C4-2B (cell line): ENCODE data around the gene RBPJL.

ENCODE experiments used
- ZFX ChIP-seq: fragments of 450-650 bp; IDR thresholded peaks from 2 replicates; pipeline ENCODE4 v1.6.1; 2017
- TF ChIP-seq, protein P1 (sequence below): fragments of 450-650 bp; conservative IDR thresholded peaks from 2 replicates; pipeline ENCODE4 v1.5.1; 2017; ENCODE audit warnings: mild to moderate bottlenecking

DNA sequence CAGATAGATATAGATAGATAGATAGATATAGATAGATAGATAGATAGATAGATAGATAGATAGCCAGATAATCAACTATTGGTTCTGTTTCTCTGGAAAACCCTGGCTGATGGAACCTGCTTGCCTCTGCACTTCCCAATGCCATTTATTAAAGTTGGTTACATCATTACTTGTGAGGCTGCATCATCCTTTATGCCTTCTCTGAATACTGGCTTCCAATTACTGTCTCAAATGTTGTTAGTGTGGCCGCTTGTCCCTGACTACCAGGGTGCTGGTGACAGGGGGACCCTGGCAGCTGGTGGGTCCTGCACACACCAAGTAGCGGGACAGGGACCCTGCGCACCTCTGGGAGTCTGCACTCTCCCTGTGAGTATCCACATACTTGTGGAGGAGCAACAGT is 48.4 kb upstream of the RBPJL start:
- TF ChIP-seq, protein P1, sequence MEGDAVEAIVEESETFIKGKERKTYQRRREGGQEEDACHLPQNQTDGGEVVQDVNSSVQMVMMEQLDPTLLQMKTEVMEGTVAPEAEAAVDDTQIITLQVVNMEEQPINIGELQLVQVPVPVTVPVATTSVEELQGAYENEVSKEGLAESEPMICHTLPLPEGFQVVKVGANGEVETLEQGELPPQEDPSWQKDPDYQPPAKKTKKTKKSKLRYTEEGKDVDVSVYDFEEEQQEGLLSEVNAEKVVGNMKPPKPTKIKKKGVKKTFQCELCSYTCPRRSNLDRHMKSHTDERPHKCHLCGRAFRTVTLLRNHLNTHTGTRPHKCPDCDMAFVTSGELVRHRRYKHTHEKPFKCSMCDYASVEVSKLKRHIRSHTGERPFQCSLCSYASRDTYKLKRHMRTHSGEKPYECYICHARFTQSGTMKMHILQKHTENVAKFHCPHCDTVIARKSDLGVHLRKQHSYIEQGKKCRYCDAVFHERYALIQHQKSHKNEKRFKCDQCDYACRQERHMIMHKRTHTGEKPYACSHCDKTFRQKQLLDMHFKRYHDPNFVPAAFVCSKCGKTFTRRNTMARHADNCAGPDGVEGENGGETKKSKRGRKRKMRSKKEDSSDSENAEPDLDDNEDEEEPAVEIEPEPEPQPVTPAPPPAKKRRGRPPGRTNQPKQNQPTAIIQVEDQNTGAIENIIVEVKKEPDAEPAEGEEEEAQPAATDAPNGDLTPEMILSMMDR, result no peak
- TF ChIP-seq ZFX, result no peak
